HG03565 (cell line): ENCODE data around the gene DROSHA.

ENCODE experiments used
- ATAC-seq: cut with Tn5 transposase; IDR thresholded peaks from one replicate; pipeline ENCODE4 v1.9.1; 2021; ENCODE audit warnings: mild to moderate bottlenecking, moderate library complexity; ENCODE audit not compliant: unreplicated experiment

DROSHA gene

GRCh38 chr5:31355337-31355736 is 176.6 kb downstream of the DROSHA start:
- ATAC-seq, result no peak
